GM11168 (cell line): ENCODE measurements around the gene LILRA5.
"Not testable (repeated sequence)": the region's sequence is repeated elsewhere in the genome, so short reads cannot be mapped to it uniquely, and the experiment has no call there.

Experiments used
- in situ Hi-C: fragments of 300-500 bp; cut with MboI; formaldehyde crosslinking; loops from one replicate; pipeline ENCODE4 v1.12.0; 2022; ENCODE audit warnings: low sequenced_read_pairs; ENCODE audit not compliant: unreplicated experiment

The LILRA5 gene

DNA sequence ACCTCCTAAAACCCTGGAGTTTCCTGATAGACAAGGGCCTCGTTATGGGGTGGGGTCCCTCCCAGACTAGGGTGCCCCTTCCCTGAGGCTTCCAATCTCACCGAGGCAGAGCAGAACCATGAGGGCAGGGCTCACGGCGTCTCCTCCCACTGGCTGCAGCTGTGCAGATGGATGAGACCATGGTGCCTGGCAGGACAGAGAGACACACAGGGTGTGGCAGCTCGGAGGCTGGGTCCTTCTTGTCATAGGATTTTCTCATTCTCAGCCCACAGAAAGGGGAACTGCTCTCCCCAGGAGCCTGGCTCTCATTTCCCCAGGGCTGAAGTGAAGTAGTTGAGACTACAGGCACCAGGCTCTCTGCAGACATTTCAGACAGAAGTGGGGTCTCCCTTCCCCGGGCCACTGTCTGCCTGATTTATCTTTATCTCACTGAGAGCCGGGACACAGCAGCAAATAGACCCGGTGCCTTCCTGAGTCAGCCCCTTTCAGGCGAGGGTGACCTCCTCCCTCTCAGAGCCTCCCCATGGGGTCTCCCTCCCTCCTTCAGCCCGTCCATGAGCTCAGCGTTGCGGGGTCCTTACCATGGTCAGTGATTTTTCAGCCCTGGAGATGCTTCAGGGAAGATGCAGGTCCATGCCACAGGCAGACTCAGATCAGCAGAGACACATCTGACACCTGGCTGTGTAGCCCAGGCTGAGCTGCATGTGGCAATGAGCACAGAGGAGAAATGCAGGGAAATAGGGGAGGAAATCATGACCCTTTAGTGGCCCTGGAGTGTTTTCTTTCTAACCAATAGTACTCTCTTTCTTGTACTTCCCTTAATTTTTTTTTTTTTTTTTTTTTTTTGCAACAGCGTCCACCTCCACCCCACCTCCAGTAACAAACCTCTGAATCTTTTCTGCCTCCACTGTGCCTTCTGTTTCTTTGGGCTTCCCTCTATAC lies at the start of gene LILRA5:
Gene LILRA5, minus strand, starts transcription at position 731 of the 942 bp plus-strand sequence. Its CDS starts 147 bp downstream, at position 584.
- in situ Hi-C loops = no loop called here

DNA sequence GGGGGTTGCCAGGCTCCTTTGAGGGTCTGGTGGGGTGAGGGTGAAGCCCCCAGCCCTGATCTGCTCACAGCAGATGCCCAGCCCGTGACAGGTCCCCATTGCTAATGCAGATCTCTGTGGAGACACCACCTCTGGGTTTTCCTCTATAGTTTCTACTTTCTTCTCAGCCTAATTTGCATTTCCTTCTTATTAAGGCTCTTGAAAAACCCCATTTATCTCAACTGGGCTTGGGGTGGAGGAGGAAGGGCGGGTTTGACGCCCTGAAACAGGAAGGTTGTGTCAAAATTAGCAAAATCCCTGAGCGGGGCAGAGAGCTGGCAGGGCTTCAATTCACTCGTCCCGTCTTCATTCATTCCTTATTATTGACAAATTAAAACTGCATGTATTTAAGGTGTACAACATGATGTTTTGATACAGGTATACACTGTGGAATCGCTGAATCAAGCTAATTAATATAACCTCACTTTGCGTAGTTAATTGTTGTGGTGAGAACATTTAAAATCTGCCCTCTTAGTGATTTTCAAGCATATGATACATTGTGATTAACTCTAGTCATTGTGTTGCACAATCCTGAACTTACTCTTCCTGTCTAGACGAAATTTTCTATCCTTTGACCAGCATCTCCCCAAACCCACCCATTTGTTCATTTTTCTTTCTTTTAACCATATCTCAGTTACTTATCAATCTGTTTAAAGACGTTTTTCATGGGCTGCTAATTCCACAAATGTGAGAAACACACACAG lies 48.9 kb upstream of the LILRA5 start:
- in situ Hi-C loops = loop anchor here (5.0 kb wide), 1 partner anchor 145 kb away; no protein-coding TSS in a partner anchor

GRCh38 chr19:54359149-54359820 lies 46.3 kb upstream of the LILRA5 start:
- in situ Hi-C loops = not testable (repeated sequence)

- in situ Hi-C loops = no loop called here
Measured at GRCh38 chr19:54357381-54357780, 44.4 kb upstream of the LILRA5 start.

DNA sequence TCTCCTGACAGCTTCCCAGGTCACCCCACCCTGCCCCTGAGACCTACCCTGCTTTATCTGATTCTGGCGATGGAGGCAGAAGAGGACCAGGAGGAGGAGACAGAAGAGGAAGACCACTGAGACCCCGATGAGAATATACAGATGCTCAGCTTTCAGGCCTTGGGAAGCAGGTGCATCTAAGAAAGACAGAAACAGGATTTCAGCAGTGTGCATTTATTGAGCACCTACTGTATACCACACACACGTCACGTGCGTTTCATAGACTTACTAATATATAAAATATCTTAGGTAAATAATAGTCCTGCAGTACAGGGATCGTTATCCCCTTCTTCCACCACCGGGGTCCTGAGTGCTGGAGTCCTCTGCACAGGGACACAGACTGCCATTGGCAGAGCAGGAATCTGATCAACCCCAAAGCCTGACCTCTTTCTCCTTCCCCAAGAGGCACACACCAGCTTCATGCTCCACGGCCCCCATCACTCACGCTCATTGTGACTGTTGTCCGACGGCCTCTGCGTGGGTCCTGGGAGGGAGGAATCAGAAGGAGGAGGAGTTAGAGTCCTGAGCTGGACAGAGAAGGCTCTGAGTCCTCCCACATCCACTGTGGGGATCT lies 43.6 kb upstream of the LILRA5 start:
- in situ Hi-C loops = no loop called here

DNA sequence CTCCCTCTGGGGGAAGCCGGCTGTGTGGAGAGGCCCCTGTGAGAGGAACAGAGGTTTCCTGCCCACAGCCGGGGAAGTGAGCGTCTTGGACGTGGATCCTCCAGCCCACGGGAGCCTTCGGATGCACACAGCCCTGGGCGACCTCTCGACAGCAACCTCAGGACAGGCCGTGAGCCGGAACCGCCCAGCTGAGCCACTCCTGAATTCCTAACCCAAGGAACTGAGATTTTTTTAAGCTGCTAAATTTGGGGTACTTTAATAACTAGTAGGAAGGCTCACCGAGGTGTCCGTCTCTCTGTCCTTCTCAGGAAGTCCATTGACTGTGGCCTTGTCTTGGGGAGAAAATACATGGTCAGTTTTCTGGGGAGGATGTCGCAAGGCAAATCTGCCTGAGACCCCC lies 42.7 kb upstream of the LILRA5 start:
- in situ Hi-C loops = no loop called here

GRCh38 chr19:54354761-54355160 lies 41.8 kb upstream of the LILRA5 start:
- in situ Hi-C loops = no loop called here

DNA sequence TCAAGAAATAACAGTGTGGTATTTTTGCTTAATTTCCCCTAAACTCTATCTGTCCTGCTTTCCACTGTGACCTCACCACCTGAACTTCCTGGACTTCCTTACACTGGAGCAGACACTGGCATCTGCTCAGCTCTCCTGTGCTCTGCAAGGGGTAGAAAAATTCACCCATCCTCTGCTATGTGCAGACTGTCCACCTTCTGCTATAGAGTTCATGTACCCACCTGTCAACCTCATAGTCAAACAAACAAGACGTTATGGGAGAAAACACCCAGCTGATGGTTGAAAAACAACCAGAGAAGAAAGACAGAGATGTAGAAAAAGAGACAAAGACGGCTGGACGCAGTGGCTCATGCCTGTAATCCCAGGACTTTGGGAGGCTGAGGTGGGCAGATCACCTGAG lies 39.6 kb upstream of the LILRA5 start:
- in situ Hi-C loops = no loop called here

GRCh38 chr19:54352041-54352440 lies 39.1 kb upstream of the LILRA5 start:
- in situ Hi-C loops = no loop called here

DNA sequence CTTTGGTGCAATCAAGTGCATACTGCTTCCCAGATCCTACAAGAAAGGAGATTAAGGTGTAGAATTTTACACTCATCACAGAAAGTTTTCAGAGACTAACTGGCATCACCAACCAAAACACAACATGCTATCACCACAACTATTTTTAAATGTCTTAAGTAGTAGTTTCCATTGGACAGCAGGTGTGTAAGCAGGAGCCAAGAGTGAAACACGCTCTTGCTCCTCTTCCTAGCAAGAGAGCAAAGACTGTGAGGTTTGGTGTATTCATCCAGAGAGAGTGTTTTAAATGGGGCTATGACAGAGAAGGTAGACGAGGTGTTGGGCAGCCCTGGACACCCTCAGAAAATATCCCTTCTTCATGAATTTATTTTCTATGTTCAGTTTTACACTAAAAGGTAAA lies 38.5 kb upstream of the LILRA5 start:
- in situ Hi-C loops = no loop called here

GRCh38 chr19:54345938-54346386 lies 33.0 kb upstream of the LILRA5 start:
- in situ Hi-C loops = no loop called here

- in situ Hi-C loops = no loop called here
Measured at GRCh38 chr19:54343868-54344267, 30.9 kb upstream of the LILRA5 start.

- in situ Hi-C loops = no loop called here
Measured at GRCh38 chr19:54341295-54341694, 28.3 kb upstream of the LILRA5 start.

DNA sequence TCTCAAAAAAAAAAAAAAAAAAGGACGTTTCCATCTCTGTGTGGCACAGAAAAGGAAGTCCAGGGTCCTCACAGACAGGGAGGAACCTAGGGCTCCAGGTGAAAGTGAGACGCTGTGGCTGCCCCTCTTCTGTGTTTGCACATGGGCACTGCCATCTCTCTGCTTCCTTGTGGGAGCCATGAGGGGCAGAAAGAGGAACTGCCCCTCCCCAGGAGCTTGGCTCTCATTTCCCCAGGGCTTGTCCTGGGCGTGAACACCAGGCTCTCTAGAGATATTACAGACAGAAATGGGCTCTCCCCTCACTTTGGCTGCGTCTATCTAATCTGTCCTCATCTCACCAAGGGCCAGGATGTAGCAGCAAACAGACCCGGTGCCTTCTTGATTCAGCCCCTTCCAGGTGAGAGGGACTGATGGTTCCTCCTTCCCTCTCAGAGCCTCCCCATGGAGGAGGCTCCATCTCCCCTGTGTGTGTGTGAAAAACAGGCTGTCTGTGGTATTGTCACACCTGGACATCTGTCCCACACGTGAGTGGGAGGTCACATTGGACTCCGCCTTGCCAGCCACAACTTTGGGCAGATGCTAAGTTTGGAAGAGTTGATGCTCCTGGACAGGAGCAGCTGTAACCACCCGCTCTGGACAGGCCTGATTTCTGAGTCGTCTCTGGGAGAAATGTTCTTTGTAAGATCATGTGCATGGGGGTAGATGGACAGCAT lies 26.8 kb upstream of the LILRA5 start:
- in situ Hi-C loops = loop anchor here (10.0 kb wide), 1 partner anchor 55 kb away; no protein-coding TSS in a partner anchor

DNA sequence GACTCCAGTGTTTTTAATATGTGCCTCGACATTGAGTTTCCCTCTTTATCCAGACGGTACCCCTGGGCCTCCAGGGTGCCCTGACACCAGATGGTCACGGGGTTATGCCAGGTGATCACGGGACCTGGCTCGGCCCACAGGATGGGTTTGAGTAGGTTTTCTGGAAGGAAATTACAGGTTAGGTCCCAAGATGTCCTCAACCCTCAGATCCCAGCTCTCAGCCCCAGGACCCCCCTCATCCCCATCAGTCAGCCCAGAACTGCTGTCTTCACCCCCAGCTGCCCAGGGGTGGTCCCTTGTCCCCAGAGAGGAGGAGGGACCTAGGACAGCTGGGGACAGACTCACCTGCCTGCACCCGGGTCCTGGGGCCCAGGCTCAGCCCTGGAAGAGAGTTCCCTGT lies 25.6 kb upstream of the LILRA5 start:
- in situ Hi-C loops = loop anchor here (10.0 kb wide), 1 partner anchor 56 kb away; no protein-coding TSS in a partner anchor

DNA sequence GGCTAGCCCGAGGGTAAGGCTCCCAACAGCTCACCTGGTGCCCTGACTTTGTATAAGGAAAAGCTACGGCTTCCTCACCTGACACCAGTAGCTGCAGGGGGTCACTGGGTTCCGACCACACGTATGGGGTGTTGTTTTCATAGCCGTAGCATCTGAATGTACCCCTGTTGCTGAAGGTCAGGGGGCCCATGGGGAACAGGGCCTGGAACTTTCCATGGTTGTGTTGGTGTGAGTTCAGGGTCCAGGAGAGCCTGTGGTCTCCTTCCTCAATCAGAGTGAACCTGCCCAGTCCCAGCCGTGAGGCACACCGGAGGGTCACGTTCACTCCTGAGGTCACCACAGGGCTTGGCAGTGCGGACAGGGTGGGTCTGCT lies 24.9 kb upstream of the LILRA5 start:
- in situ Hi-C loops = loop anchor here (10.0 kb wide), 1 partner anchor 57 kb away; no protein-coding TSS in a partner anchor

GRCh38 chr19:54336893-54337857 lies 24.2 kb upstream of the LILRA5 start:
- in situ Hi-C loops = loop anchor here (10.0 kb wide), 1 partner anchor 58 kb away; no protein-coding TSS in a partner anchor
